Activated naive CD8-positive, alpha-beta T cell treated with anti-CD3 and anti-CD28 coated beads for 36 hours (primary cell): ENCODE measurements around the gene CCT8. TPM values are rescaled to one million over a fixed set of nuclear protein-coding genes. Genes with fewer than 3 reads are reported as not detected.

Source experiments
- DNase-seq: peaks from one replicate; pipeline ENCODE4 v3.0.0; 2021
- H3K27ac Mint-ChIP-seq: one replicate; pipeline ENCODE4 v1.8.0; 2022; ENCODE audit warnings: mild to moderate bottlenecking, moderate library complexity, mixed read lengths
- H3K27me3 Mint-ChIP-seq: one replicate; pipeline ENCODE4 v1.8.0; 2022; ENCODE audit warnings: mild to moderate bottlenecking, mixed read lengths
- H3K36me3 Mint-ChIP-seq: one replicate; pipeline ENCODE4 v1.8.0; 2021; ENCODE audit warnings: mild to moderate bottlenecking, mixed read lengths
- H3K4me1 Mint-ChIP-seq: one replicate; pipeline ENCODE4 v1.8.0; 2021; ENCODE audit warnings: mixed read lengths
- H3K4me3 Mint-ChIP-seq: one replicate; pipeline ENCODE4 v1.8.0; 2022; ENCODE audit warnings: mild to moderate bottlenecking, moderate library complexity, mixed read lengths
- H3K9me3 Mint-ChIP-seq: one replicate; pipeline ENCODE4 v1.8.0; 2022; ENCODE audit warnings: mixed read lengths
- total RNA-seq, 2 experiments: library from RNA; stranded (reverse); gene quantifications; one replicate each; pipeline ENCODE4 v1.2.3, GENCODE V29; 2021

Gene CCT8
- total RNA-seq, 2 experiments from 2014 or later: 504 to 510 TPM

DNA sequence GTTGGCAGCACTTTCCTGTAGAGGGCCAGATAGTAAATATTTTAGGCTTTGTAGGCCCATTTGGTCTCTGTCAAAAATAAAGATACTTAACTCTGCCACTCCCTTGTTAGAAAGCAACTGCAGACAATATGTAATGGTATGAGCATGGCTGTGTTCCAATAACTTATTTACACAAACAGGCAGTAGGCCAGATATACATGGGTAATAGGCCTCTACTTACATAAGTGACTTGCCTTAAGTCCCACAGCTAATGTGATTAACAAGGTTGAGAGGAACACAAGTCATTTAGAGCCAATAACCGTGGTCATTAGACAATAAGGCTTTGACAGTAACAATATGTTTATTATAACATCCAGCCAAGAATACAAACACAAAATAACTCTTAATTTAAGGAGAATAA is 17.4 kb downstream of the CCT8 start:
- Mint-ChIP-seq H3K27ac (peak overlapping the region; percentile 38), H3K9me3 (no peaks in the 10 kb centered on the region), H3K27me3 (no peaks in the 10 kb centered on the region)

DNA sequence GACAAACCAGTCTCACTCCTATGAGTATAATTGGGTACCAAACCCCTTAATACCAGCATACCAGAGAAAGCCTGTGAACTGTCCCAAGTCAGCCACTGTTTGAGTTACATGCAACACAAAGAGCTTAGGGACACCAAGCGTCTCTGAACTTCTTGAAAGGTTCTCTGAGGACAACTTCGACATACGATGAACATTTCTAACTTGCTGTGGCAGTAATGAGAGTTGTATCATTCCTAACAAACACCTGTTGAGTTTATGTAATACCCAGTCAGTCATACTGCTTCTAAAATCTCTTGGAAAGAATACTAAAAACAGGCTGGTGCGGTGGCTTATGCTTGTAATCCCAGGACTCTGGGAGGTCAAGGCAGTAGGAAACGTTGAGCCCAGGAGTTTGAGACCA is 18.4 kb downstream of the CCT8 start:
- H3K9me3 Mint-ChIP-seq: no peaks in the 10 kb centered on the region
- no peaks in the 10 kb centered on the region for H3K27me3 Mint-ChIP-seq
- peak overlapping the region; percentile 16 for H3K27ac Mint-ChIP-seq
- no peak overlapping the region for H3K4me3 Mint-ChIP-seq
- H3K4me1 Mint-ChIP-seq: no peaks in the 10 kb centered on the region
- peaks cover 23% of the 10 kb centered on the region for H3K36me3 Mint-ChIP-seq
- DNase-seq: no peak

More for the DNA sequence above, 17.4 kb downstream of the CCT8 start:
- Mint-ChIP-seq H3K4me3 (no peak overlapping the region), H3K36me3 (peaks cover 25% of the 10 kb centered on the region), H3K4me1 (peaks cover 4% of the 10 kb centered on the region)
- no peak for DNase-seq

DNA sequence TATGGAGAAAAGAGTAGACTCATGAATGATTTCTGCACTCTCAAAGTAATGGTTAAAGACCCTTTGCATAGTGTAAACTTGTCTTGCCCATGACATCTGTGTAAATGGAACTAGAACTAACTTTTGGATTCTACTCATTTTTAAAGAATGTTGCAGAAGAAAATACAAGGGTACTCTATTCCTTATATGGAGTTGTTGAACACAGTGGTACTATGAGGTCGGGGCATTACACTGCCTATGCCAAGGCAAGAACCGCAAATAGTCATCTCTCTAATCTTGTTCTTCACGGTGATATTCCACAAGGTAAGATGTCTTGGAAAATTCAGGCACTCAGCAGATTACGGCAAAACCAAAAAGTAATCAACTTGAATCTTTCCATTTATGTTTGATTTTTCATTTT is 19.8 kb downstream of the CCT8 start:
- Mint-ChIP-seq H3K27me3 (no peaks in the 10 kb centered on the region), H3K9me3 (no peaks in the 10 kb centered on the region), H3K36me3 (peaks cover 23% of the 10 kb centered on the region), H3K4me1 (no peaks in the 10 kb centered on the region), H3K4me3 (no peak overlapping the region), H3K27ac (peak overlapping the region; percentile 44)
- DNase-seq: no peak

DNA sequence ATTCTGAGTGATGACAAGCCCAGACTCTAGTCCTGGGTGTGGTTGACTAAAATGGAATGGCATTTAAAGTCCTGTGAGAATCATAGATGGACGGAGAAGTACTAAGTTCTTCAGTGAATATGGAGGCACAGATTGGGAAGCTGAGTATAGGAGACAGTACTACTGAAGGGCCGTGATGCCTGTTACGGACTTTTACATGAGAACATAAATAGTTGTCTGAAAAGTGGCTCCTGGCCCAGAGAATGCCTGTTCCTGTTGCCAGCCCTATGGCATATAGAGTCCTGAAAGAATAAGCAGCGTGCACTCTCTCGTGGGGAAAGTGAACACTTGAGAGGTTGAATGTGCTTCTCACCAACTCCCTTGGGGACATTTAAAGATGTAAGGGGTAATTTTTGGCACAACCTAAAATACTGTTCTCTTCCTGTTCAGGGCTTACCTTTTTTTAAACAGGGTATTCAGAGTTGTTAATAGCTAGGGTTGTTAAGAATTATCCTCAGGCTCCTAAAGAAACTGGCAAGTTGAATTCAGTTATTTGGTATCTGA is 20.4 kb downstream of the CCT8 start:
- H3K4me1 Mint-ChIP-seq: no peaks in the 10 kb centered on the region
- no peak for DNase-seq
- H3K27ac Mint-ChIP-seq: peak overlapping the region; percentile 44
- no peaks in the 10 kb centered on the region for H3K9me3 Mint-ChIP-seq
- H3K4me3 Mint-ChIP-seq: no peak overlapping the region
- H3K36me3 Mint-ChIP-seq: peaks cover 23% of the 10 kb centered on the region
- no peaks in the 10 kb centered on the region for H3K27me3 Mint-ChIP-seq

DNA sequence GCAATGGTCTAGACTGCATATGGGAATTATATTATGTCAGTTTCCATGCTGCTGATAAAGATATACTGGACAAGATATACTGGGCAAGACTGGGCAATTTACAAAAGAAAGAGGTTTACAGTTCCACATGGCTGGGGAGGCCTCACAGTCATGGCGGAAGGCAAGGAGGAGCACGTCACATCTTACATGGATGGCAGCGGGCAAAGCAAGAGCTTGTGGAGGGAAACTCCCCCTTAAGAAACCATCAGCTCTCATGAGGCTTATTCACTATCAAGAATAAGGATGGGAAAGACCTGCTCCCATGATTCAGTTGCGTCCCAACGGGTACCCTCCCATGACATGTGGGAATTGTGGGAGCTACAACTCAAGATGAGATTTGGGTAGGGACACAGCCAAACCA is 21.2 kb downstream of the CCT8 start:
- Mint-ChIP-seq H3K9me3 (no peaks in the 10 kb centered on the region), H3K27ac (no peak overlapping the region), H3K4me1 (no peaks in the 10 kb centered on the region), H3K27me3 (no peaks in the 10 kb centered on the region), H3K36me3 (peaks cover 23% of the 10 kb centered on the region), H3K4me3 (no peak overlapping the region)
- no peak for DNase-seq

- H3K9me3 Mint-ChIP-seq: no peaks in the 10 kb centered on the region
- DNase-seq: no peak
- H3K4me1 Mint-ChIP-seq: peaks cover 4% of the 10 kb centered on the region
- H3K36me3 Mint-ChIP-seq: peaks cover 16% of the 10 kb centered on the region
- H3K4me3 Mint-ChIP-seq: no peak overlapping the region
- H3K27me3 Mint-ChIP-seq: no peaks in the 10 kb centered on the region
- no peak overlapping the region for H3K27ac Mint-ChIP-seq
Observed at GRCh38 chr21:29034678-29035077, 38.8 kb downstream of the CCT8 start.

GRCh38 chr21:29033871-29034270 is 39.6 kb downstream of the CCT8 start:
- Mint-ChIP-seq H3K4me1 (peaks cover 4% of the 10 kb centered on the region), H3K27me3 (no peaks in the 10 kb centered on the region), H3K9me3 (no peaks in the 10 kb centered on the region), H3K36me3 (peaks cover 18% of the 10 kb centered on the region), H3K27ac (no peak overlapping the region), H3K4me3 (no peak overlapping the region)
- DNase-seq: no peak

DNA sequence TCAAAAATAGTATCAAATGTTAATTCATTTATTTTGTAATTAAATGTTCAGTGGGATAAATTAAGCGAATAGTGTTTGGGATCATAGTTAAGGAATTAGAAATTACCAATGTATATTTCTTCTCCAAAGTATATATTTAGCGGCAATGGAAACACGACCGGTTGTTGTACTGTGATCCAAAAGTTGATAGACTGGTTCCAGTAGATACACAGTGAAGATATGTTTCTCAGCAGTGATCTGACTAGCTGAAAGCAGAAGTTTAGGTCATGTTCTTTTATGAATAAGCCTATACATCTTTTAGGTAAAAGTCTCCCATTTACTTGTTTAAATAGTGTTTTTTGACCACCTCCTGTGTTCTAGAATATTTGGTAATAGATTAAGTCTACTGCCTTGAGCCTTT is 40.1 kb downstream of the CCT8 start:
- H3K4me3 Mint-ChIP-seq: no peak overlapping the region
- no peak overlapping the region for H3K27ac Mint-ChIP-seq
- no peak for DNase-seq
- no peaks in the 10 kb centered on the region for H3K27me3 Mint-ChIP-seq
- H3K36me3 Mint-ChIP-seq: peaks cover 22% of the 10 kb centered on the region
- peaks cover 4% of the 10 kb centered on the region for H3K4me1 Mint-ChIP-seq
- no peaks in the 10 kb centered on the region for H3K9me3 Mint-ChIP-seq

- Mint-ChIP-seq H3K9me3 (no peaks in the 10 kb centered on the region), H3K4me3 (no peak overlapping the region), H3K36me3 (peaks cover 28% of the 10 kb centered on the region), H3K4me1 (peaks cover 16% of the 10 kb centered on the region), H3K27me3 (no peaks in the 10 kb centered on the region), H3K27ac (no peak overlapping the region)
- DNase-seq: no peak
Observed at GRCh38 chr21:29030909-29031308, 42.5 kb downstream of the CCT8 start.

- DNase-seq: no peak
- no peak overlapping the region for H3K27ac Mint-ChIP-seq
- no peaks in the 10 kb centered on the region for H3K9me3 Mint-ChIP-seq
- peaks cover 23% of the 10 kb centered on the region for H3K4me1 Mint-ChIP-seq
- no peaks in the 10 kb centered on the region for H3K27me3 Mint-ChIP-seq
- no peak overlapping the region for H3K4me3 Mint-ChIP-seq
- H3K36me3 Mint-ChIP-seq: peaks cover 39% of the 10 kb centered on the region
Observed at GRCh38 chr21:29029524-29029923, 43.9 kb downstream of the CCT8 start.

DNA sequence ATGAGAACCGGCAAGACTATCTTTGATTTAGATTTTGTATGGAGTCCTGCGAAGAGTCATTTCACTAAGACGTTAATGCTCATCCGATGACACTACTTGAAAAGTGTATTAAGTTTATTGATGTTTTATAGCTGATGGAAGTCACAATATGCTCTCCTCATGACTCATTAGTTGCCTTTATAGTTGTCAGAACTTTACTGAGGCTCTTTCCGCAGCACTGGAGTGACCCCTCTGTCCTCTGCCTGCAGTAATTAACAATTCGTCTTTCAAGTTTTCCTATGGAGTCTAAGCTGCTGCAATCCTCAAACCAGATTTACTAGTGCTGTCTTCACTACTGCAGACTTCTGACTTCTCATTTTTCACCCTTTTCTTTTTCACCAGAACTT is 48.1 kb downstream of the CCT8 start:
- H3K36me3 Mint-ChIP-seq: peaks cover 36% of the 10 kb centered on the region
- no peaks in the 10 kb centered on the region for H3K27me3 Mint-ChIP-seq
- peak overlapping the region; percentile 89 for H3K4me3 Mint-ChIP-seq
- no peak for DNase-seq
- peaks cover 41% of the 10 kb centered on the region for H3K4me1 Mint-ChIP-seq
- peak overlapping the region; percentile 99 for H3K27ac Mint-ChIP-seq
- peaks cover 2% of the 10 kb centered on the region for H3K9me3 Mint-ChIP-seq

GRCh38 chr21:29024474-29025327 is 48.7 kb downstream of the CCT8 start, which contains the start of gene USP16:
Gene USP16, plus strand, starts transcription at chr21:29024668. Its CDS starts 3,246 bp downstream, at chr21:29027914.
- peak; percentile 93 for DNase-seq
- Mint-ChIP-seq H3K4me1 (peaks cover 46% of the 10 kb centered on the region), H3K9me3 (peaks cover 2% of the 10 kb centered on the region), H3K36me3 (peaks cover 37% of the 10 kb centered on the region), H3K27ac (peak within 1 kb of the TSS; percentile 99), H3K27me3 (no peaks in the 10 kb centered on the region), H3K4me3 (peak within 1 kb of the TSS; percentile 89)

DNA sequence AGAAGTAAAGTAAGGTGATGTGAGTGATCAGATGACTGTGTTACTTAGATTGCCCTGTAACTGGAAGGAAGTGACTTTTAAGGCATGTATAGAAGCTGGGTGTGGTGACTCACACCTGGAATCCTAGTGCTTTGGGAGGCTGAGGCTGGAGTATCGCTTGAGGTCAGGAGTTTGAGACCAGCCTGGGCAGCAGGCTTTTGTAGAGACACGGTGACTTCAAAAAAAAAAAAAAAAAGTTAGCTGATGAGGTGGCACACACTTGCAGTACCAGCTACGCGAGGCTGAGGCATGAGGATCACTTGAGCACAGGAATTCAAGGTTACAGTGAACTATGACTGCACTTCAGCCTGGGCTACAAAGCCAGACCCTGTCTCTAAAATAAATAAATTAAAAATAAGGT is 51.3 kb downstream of the CCT8 start:
- peaks cover 2% of the 10 kb centered on the region for H3K9me3 Mint-ChIP-seq
- peaks cover 52% of the 10 kb centered on the region for H3K4me1 Mint-ChIP-seq
- H3K27ac Mint-ChIP-seq: peak overlapping the region; percentile 77
- H3K4me3 Mint-ChIP-seq: no peak overlapping the region
- H3K36me3 Mint-ChIP-seq: peaks cover 35% of the 10 kb centered on the region
- no peaks in the 10 kb centered on the region for H3K27me3 Mint-ChIP-seq
- DNase-seq: no peak

DNA sequence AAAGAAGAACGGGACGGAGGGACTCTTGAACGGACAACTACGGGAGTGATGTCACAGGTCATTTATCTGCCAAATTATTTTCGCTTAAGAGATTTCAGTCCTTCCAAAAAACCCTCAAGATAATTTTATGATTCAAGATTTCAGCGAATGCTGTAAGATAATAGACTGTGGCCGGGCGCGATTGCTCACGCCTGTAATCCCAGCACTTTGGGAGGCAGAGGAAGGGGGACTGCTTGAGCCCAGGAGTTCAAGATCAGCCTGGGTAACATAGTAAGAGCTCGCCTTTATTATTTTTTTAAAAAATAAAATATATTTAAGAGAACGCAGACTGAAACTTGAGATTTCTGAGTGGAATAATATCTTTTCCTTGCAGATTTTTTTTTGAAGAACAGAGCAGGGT is 54.9 kb downstream of the CCT8 start:
- peaks cover 32% of the 10 kb centered on the region for H3K4me1 Mint-ChIP-seq
- H3K4me3 Mint-ChIP-seq: peak overlapping the region; percentile 82
- peaks cover 2% of the 10 kb centered on the region for H3K9me3 Mint-ChIP-seq
- H3K27me3 Mint-ChIP-seq: no peaks in the 10 kb centered on the region
- DNase-seq: no peak
- peak overlapping the region; percentile 84 for H3K27ac Mint-ChIP-seq
- H3K36me3 Mint-ChIP-seq: peaks cover 20% of the 10 kb centered on the region

DNA sequence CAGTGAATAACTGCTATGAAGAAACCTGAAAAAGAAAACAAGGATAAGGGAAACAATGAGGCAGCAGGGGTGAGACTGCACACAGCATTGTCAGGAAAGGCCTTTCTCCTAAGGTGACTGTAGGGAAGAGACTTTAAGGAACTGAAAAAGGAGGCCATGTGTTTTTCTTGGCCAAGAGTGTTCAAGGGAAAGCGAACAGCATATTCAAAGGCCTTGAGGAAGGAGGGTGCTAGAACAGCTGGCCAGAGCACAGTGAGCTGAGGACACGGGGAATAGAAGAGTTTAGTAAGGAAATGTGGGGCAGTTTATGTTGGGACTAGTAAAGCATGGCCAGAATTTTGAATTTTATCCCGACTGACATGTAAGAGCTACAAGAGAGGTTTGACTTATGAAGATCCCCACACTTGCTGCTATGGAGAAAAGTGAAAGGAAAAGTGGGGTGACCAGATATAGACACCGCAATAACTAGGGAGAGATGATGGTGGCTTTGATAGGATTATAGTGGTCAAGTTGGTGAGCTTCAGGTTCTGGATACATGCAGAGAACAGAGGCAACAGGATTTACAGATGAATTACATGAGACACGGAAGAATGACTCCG is 55.7 kb downstream of the CCT8 start:
- Mint-ChIP-seq H3K4me1 (peaks cover 29% of the 10 kb centered on the region), H3K4me3 (peak overlapping the region; percentile 82), H3K27ac (peak overlapping the region; percentile 84), H3K27me3 (no peaks in the 10 kb centered on the region), H3K36me3 (peaks cover 20% of the 10 kb centered on the region), H3K9me3 (no peaks in the 10 kb centered on the region)
- no peak for DNase-seq
